ENCODE data around the gene KDM5D. TPM values are rescaled to one million over a fixed set of nuclear protein-coding genes. Genes with fewer than 3 reads are reported as not detected.

The KDM5D gene
- total and polyA plus RNA-seq, 2 donors (not counting 3 experiments of a cell fraction or from before 2014, with no cell fraction given): 30.3 to 40.2 TPM

GRCh38 chrY:19743331-19743730 is 1.2 kb downstream of the KDM5D start:
- H3K4me3 ChIP-seq (replicated peaks in 1 of 3; ENCODE audit: insufficient read depth in 1 of 3, low read depth in 1 of 3, low read length in 3 of 3): peak overlapping the region in 2 of 3 experiments; percentile 77 to 97
- no TSS peak for BruUV-seq (replicated peaks)

More at GRCh38 chrY:19743331-19743730, 1.2 kb downstream of the KDM5D start:
- no peak overlapping the region for H3K9ac ChIP-seq (replicated peaks; ENCODE audit: extremely low read depth, insufficient read depth, low read length)
- peaks cover 0 to 5% of the 10 kb centered on the region in 2 experiments for H3K36me3 ChIP-seq (ENCODE audit: control insufficient read depth in 2 of 2, extremely low read depth in 1 of 2, insufficient read depth in 2 of 2, low read length in 2 of 2)
- H3K4me2 ChIP-seq (ENCODE audit: insufficient read depth, low read length): peak overlapping the region; percentile 82
- FAIRE-seq: no peak
- intact Hi-C loops (cut with micrococcal nuclease): loop anchor here (1.0 to 10.0 kb wide), 3 partner anchors 18 to 179 kb away; no protein-coding TSS in a partner anchor
- DNase-seq (ENCODE audit: low read depth, low spot score): peak; percentile 0
- H3K79me2 ChIP-seq (ENCODE audit: control insufficient read depth, insufficient read depth, low read length): peaks cover 6% of the 10 kb centered on the region
- H4K20me1 ChIP-seq (replicated peaks; ENCODE audit: control insufficient read depth, extremely low read depth, insufficient read depth, low read length): no peaks in the 10 kb centered on the region
- H3K9me1 ChIP-seq (replicated peaks; ENCODE audit: control insufficient read depth, extremely low read depth, insufficient read depth, low read length): no peaks in the 10 kb centered on the region
- TF ChIP-seq MYC (IDR thresholded peaks at IDR 0.05; ENCODE audit: low read depth, low read length) (no peak), EZH2 (IDR thresholded peaks at IDR 0.05; ENCODE audit: borderline replicate concordance, low read depth, low read length, severe bottlenecking) (no peak), FOS (IDR thresholded peaks at IDR 0.05; ENCODE audit: borderline replicate concordance, insufficient read depth, low read length) (no peak), POLR2AphosphoS5 (IDR thresholded peaks at IDR 0.05; ENCODE audit: insufficient read depth, low read depth, low read length) (no peak), JUN (IDR thresholded peaks at IDR 0.05; ENCODE audit: borderline replicate concordance, insufficient read depth, insufficient read length, low read depth) (no peak), POLR2A (IDR thresholded peaks at IDR 0.05; ENCODE audit: low read depth, low read length) (no peak), GATA2 (IDR thresholded peaks at IDR 0.05; ENCODE audit: insufficient read depth, insufficient read length, low read depth, low read length) (no peak), CTCF (IDR thresholded peaks at IDR 0.05; ENCODE audit: extremely low read depth in 1 of 2, insufficient read depth in 1 of 2, low read depth in 1 of 2, low read length in 2 of 2) (no peak)
- TF ChIP-seq, protein P1, sequence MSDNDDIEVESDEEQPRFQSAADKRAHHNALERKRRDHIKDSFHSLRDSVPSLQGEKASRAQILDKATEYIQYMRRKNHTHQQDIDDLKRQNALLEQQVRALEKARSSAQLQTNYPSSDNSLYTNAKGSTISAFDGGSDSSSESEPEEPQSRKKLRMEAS (IDR thresholded peaks at IDR 0.05; ENCODE audit: insufficient read depth, insufficient read length): no peak
- no peaks in the 10 kb centered on the region for H3K27me3 ChIP-seq (ENCODE audit: control insufficient read depth in 2 of 2, insufficient read depth in 2 of 2, low read length in 2 of 2)
- no peaks in the 10 kb centered on the region for H3K9me3 ChIP-seq (replicated peaks; ENCODE audit: control insufficient read depth, insufficient read depth, low read length)
- dilution Hi-C loops (cut with MboI; ENCODE audit: extremely low pct_ligation_motif_present, low sequenced_read_pairs): no loop called here
- H3K4me1 ChIP-seq (ENCODE audit: control insufficient read depth, extremely low read depth, insufficient read depth, low read length): peaks cover 5% of the 10 kb centered on the region
- ChIA-PET CTCF (no interaction called here), POLR2A (no interaction called here)
- H3K27ac ChIP-seq (ENCODE audit: insufficient read depth, low read depth, low read length): no peak overlapping the region
- H2AFZ ChIP-seq (ENCODE audit: low read depth, low read length): no peak overlapping the region
